ENCODE results near the gene TM6SF1.

The TM6SF1 gene

DNA sequence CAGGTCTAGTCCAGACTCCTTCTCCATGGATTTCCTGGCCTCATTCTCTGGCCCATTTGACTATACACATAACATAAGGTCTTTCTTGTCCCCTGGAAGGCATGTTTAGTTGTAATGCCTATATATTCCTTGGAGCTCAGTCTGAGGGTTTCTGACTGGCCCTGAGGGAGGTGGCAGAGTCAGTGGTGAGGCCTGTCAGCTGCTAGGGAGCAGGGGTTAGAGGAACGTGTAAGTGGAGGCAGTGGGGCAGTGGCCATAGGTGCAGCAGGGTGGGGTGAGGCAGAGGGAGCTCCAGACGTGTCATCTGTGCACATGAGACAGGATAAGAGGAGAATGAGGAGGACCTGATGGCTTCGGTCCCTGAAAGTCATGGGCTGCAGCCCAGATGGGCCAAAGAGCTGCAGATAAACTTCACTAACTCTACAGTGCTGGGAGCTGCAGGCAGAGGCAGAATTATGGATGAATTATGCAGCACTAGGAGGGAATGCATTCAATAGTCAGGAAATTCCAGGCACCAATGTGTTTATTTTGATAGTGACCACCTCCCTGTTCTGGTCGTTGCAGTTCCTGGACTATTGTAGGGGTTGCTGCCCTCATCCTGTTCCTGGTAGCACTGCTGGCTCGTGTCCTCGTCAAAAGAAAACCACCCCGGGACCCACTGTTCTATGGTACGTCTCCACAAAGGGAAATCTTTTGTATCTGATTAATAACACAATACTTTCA lies 4.9 kb downstream of the TM6SF1 start:
- Histone ChIP-seq H3K4me3 (ENCODE audit: low read length) (no peak overlapping the region), H3K36me3 (ENCODE audit: control insufficient read depth, insufficient read depth, low read length) (no peaks in the 10 kb centered on the region), H3K27me3 (ENCODE audit: control insufficient read depth, insufficient read depth, low read length) (peaks cover 8% of the 10 kb centered on the region), H3K4me1 (ENCODE audit: control insufficient read depth, insufficient read depth, low read length) (no peaks in the 10 kb centered on the region), H3K9ac (ENCODE audit: low read length) (no peak overlapping the region), H3K27ac (ENCODE audit: low read depth, low read length) (no peak overlapping the region)

DNA sequence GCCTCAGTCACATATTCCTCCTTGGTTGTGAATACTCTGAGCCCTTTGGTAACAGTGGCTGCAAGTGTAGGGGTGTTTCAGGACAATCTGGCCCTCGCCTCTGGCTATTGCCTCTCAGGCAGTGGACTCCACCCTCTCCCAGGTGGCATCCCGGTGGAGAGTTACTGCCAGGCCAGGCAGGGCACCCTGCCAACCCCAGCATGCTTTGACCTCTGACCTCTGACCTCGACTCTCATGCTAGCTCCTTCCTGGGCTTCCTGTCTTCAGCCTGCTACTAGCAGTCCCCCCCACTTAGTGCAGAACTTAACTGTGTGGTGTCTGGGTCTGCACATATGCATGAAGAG lies 5.5 kb downstream of the TM6SF1 start:
- Histone ChIP-seq H3K36me3 (ENCODE audit: control insufficient read depth, insufficient read depth, low read length) (no peaks in the 10 kb centered on the region), H3K4me1 (ENCODE audit: control insufficient read depth, insufficient read depth, low read length) (no peaks in the 10 kb centered on the region), H3K27me3 (ENCODE audit: control insufficient read depth, insufficient read depth, low read length) (peaks cover 8% of the 10 kb centered on the region), H3K27ac (ENCODE audit: low read depth, low read length) (no peak overlapping the region), H3K9ac (ENCODE audit: low read length) (no peak overlapping the region), H3K4me3 (ENCODE audit: low read length) (no peak overlapping the region)

DNA sequence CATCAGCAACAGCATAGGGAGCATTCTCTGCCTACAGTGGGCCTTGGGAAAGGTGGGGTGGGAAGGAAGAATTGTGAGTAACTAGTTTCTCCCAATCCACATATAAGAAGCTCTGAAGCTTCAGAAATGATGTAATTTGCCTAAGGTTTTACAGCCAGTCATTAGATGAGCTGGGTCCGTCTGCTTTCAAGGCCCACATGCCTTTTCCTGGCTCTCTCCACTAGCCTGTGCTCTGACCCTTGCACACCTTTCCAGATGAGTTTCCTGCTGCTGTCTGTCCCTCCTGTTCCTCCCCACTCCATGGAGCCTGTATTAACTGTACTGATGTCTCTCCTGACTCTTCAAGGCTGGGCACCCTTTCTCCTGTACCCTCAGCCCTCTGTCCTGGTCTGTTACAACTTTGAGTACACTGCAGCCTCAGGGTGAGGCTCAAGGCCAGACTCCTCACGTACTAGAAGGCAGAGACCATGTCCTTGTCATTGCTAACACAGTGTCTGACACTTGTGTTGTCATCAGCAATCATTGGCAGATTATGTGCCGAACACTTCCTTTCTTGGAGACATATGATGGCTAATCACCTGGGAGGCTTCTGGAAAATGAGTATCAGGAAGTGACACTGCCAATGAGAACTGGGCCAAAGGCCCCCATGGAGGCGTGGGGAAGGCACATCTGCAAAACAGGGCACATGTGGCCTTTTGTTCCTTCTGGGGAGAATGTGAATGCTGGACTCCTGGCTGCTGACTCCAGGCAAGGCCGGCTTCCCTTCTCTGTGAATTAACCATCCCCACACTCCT lies 6.6 kb downstream of the TM6SF1 start:
- no peak overlapping the region for H3K4me3 ChIP-seq (ENCODE audit: low read length)
- H3K36me3 ChIP-seq (ENCODE audit: control insufficient read depth, insufficient read depth, low read length): no peaks in the 10 kb centered on the region
- no peak overlapping the region for H3K27ac ChIP-seq (ENCODE audit: low read depth, low read length)

DNA sequence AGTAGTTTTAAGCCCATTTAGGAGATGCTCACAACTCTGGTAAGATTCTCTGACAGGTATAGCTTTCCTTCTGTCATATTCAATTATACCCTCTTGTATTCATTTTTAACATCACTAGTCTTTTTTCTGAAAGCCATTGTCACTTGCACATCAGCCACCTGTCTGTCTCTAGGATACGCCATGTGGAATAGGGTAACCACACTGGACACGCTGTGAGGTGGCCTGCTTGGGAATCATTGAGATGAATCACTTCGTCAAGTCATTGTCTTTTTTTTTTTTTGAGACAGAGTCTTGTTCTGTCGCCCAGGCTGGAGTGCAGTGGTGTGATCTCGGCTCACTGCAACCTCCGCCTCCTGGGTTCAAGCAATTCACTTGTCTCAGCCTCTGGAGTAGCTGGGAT lies 7.4 kb downstream of the TM6SF1 start:
- Histone ChIP-seq H3K36me3 (ENCODE audit: control insufficient read depth, insufficient read depth, low read length) (no peaks in the 10 kb centered on the region), H3K4me1 (ENCODE audit: control insufficient read depth, insufficient read depth, low read length) (no peaks in the 10 kb centered on the region), H3K9ac (ENCODE audit: low read length) (no peak overlapping the region), H3K27me3 (ENCODE audit: control insufficient read depth, insufficient read depth, low read length) (no peaks in the 10 kb centered on the region), H3K4me3 (ENCODE audit: low read length) (no peak overlapping the region), H3K27ac (ENCODE audit: low read depth, low read length) (no peak overlapping the region)

More for the DNA sequence above, 6.6 kb downstream of the TM6SF1 start:
- Histone ChIP-seq H3K4me1 (ENCODE audit: control insufficient read depth, insufficient read depth, low read length) (no peaks in the 10 kb centered on the region), H3K27me3 (ENCODE audit: control insufficient read depth, insufficient read depth, low read length) (peaks cover 2% of the 10 kb centered on the region), H3K9ac (ENCODE audit: low read length) (no peak overlapping the region)

DNA sequence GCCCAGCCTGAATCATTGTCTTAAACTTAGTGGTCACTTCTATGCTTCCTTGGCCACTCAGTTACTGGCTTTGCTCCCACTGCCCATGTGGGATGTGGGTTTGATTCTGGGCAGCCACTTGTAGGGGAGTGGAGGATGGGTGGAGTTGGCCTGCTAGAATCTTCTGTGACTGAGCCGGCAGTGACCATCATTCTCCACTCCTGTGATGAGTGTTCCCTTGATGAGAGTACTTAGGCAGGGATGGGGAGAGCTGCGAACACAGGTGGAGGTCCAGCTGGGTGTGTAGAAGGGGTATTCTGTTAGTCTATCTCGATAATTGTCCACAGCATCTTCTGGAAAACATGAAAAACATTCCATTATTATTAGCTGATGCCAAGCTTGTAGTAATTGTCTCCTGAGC lies 8.0 kb downstream of the TM6SF1 start:
- Histone ChIP-seq H3K27ac (ENCODE audit: low read depth, low read length) (no peak overlapping the region), H3K27me3 (ENCODE audit: control insufficient read depth, insufficient read depth, low read length) (no peaks in the 10 kb centered on the region), H3K4me3 (ENCODE audit: low read length) (no peak overlapping the region), H3K36me3 (ENCODE audit: control insufficient read depth, insufficient read depth, low read length) (no peaks in the 10 kb centered on the region), H3K4me1 (ENCODE audit: control insufficient read depth, insufficient read depth, low read length) (no peaks in the 10 kb centered on the region), H3K9ac (ENCODE audit: low read length) (no peak overlapping the region)

DNA sequence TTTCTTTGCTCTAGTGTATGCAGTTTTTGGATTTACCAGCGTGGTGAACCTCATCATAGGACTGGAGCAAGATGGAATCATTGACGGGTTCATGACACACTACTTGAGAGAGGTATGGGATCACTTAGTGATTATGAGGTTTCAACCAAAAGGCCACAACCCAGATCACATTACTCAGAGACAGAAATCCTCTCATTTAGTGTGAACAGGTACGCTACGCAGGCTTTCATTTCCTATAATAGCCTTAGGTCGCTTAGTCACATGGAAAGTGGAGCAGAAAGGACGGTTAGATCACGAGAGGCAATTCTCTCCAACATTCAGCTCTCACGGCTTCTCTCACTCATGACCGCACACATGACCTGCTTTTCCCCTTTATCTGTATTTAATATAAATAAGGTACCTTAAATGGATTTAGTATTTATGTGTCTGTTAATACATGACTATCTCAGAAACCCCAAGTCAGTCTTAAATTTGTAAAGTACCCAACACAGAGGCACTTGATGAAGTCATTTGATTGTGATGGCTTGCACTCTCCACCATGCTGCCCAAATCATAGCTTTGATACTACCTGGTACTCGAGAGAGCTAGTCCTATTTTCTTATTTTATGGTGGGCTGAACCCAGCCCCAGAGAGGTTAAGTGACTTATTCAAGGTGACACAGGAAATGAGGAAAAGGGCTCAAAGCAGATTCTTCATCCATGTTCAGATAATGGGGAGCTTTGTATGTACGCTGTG lies 8.6 kb downstream of the TM6SF1 start:
- H3K4me1 ChIP-seq (ENCODE audit: control insufficient read depth, insufficient read depth, low read length): no peaks in the 10 kb centered on the region
- no peak overlapping the region for H3K4me3 ChIP-seq (ENCODE audit: low read length)
- H3K27me3 ChIP-seq (ENCODE audit: control insufficient read depth, insufficient read depth, low read length): no peaks in the 10 kb centered on the region
- no peak overlapping the region for H3K27ac ChIP-seq (ENCODE audit: low read depth, low read length)
- H3K9ac ChIP-seq (ENCODE audit: low read length): no peak overlapping the region
- H3K36me3 ChIP-seq (ENCODE audit: control insufficient read depth, insufficient read depth, low read length): no peaks in the 10 kb centered on the region

DNA sequence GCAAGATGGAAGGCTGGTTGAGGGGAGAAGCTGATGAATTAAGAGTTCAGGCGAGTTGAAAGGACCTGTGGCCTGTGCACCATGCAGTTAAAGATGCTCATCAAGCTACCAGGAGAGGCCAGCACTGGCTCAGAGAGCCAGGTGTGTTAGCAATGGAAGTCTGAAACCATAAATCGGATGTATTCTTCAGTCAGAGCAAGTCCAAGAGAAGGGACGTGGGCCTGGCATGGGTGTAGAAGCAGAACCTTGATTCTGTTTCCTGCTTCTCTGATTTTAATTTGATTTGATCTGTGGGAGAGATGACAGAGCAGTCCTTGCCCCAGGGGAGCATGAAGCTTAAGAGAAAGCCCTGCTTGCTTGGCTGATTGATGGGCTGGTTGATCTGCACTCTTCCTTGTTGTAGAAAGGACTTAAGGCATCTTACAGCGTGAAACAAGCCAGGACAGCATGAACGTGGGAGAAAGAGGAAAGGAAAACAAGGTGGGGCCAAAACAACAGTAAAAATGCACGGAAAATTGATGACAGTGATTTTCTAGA lies 10.9 kb downstream of the TM6SF1 start:
- Histone ChIP-seq H3K36me3 (ENCODE audit: control insufficient read depth, insufficient read depth, low read length) (no peaks in the 10 kb centered on the region), H3K27me3 (ENCODE audit: control insufficient read depth, insufficient read depth, low read length) (no peaks in the 10 kb centered on the region), H3K9ac (ENCODE audit: low read length) (no peak overlapping the region), H3K27ac (ENCODE audit: low read depth, low read length) (no peak overlapping the region), H3K4me3 (ENCODE audit: low read length) (no peak overlapping the region), H3K4me1 (ENCODE audit: control insufficient read depth, insufficient read depth, low read length) (no peaks in the 10 kb centered on the region)

DNA sequence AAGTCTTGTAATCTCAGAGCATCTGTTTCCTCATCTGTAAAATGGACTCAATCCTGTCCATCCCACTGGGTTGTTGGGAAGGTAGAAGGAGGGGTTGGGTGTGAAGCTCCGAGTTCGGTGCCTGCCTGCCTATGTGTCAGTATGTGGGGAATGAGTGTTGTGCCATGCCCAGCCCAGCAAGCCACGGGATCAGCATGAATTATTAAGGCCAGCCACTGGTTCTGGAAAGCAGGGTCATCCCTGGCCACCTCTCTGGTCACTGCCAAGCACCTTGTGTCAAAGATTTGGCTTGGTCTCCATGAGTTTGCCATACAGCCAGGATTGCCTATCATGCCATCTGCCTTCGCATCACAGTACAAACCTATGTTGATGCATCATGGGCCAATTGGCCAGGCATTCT lies 11.5 kb downstream of the TM6SF1 start:
- Histone ChIP-seq H3K4me3 (ENCODE audit: low read length) (no peak overlapping the region), H3K9ac (ENCODE audit: low read length) (no peak overlapping the region), H3K4me1 (ENCODE audit: control insufficient read depth, insufficient read depth, low read length) (no peaks in the 10 kb centered on the region), H3K27ac (ENCODE audit: low read depth, low read length) (no peak overlapping the region), H3K27me3 (ENCODE audit: control insufficient read depth, insufficient read depth, low read length) (no peaks in the 10 kb centered on the region), H3K36me3 (ENCODE audit: control insufficient read depth, insufficient read depth, low read length) (no peaks in the 10 kb centered on the region)

DNA sequence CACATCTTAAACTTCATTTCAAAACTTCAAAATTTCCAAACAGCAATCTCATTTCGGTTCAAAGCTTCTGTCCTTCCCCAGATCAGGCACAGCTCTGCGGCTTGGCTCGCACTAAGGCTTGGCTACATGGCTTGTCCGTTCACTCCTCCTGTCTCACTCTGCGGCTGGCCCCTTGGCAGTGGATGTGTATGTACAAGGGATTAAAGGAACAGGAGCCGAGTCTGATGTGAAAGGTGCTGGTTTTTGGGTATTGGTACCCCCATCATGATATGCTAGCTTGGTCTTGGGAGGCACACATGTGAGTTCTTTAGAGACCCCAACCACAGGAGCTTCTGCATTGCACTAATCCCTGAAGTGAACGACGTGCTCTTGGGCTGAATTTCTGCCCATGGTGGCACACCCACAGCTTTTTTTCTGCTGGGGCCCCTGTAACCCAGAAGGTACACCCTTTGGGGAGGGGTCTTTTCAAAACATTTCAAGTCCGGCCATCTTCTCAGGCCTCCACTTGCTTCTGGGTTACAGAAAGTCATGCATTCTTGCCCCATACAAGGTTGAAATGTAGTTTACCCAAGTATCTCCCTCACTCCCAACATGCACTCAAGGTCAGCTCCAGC lies 12.6 kb downstream of the TM6SF1 start:
- no peaks in the 10 kb centered on the region for H3K27me3 ChIP-seq (ENCODE audit: control insufficient read depth, insufficient read depth, low read length)
- no peaks in the 10 kb centered on the region for H3K4me1 ChIP-seq (ENCODE audit: control insufficient read depth, insufficient read depth, low read length)
- no peak overlapping the region for H3K9ac ChIP-seq (ENCODE audit: low read length)
- no peak overlapping the region for H3K27ac ChIP-seq (ENCODE audit: low read depth, low read length)
- no peaks in the 10 kb centered on the region for H3K36me3 ChIP-seq (ENCODE audit: control insufficient read depth, insufficient read depth, low read length)
- no peak overlapping the region for H3K4me3 ChIP-seq (ENCODE audit: low read length)

DNA sequence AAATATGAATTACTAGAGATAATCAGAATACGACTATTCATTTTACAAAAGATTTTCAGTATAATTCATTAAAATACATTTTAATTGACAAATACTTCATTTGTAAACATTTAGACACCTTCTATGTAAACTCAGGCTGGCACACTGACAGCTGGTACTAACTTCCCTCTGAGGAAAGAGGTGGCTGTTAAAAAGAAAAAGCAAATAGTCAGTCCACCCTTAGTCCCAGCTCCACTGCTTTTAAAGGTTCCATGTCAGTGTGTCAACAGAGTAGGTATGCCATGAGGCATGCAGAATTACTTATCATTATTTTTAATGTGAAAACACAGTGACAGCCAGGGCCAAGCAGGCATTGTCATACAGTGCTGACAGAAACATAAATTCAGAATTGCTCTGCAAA lies 16.1 kb downstream of the TM6SF1 start:
- H3K27ac ChIP-seq (ENCODE audit: low read depth, low read length): no peak overlapping the region
- no peaks in the 10 kb centered on the region for H3K36me3 ChIP-seq (ENCODE audit: control insufficient read depth, insufficient read depth, low read length)
- H3K27me3 ChIP-seq (ENCODE audit: control insufficient read depth, insufficient read depth, low read length): no peaks in the 10 kb centered on the region
- no peak overlapping the region for H3K9ac ChIP-seq (ENCODE audit: low read length)
- H3K4me3 ChIP-seq (ENCODE audit: low read length): no peak overlapping the region
- H3K4me1 ChIP-seq (ENCODE audit: control insufficient read depth, insufficient read depth, low read length): no peaks in the 10 kb centered on the region

DNA sequence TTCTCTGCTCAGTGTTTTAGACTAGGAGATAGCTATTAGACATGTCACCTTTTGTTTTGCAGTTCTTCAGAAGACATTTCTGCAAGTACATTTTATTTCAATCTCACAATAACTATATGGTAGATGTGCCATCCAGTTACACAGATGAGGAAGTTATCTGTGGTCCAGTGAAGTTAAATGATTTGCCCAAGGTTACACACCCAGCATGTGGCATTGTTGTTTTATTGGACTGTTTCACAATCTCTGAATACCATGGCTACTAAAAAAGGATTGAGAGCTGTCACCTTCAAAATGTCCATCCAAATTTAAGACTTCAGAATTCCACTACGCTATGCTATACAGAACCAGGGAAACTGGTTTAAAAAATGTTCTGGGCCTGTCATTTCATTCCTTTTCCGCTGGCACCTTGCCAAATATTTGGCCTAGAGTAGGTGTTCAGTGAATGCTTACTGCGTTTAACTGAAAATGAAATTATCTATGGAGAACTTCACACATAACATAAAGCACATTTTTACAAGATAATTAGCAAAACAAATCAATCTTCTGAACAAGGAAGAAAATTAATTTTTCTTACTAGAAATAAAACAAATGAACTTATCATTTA lies 20.2 kb downstream of the TM6SF1 start:
- H3K4me1 ChIP-seq (ENCODE audit: control insufficient read depth, insufficient read depth, low read length): no peaks in the 10 kb centered on the region
- H3K9ac ChIP-seq (ENCODE audit: low read length): no peak overlapping the region

DNA sequence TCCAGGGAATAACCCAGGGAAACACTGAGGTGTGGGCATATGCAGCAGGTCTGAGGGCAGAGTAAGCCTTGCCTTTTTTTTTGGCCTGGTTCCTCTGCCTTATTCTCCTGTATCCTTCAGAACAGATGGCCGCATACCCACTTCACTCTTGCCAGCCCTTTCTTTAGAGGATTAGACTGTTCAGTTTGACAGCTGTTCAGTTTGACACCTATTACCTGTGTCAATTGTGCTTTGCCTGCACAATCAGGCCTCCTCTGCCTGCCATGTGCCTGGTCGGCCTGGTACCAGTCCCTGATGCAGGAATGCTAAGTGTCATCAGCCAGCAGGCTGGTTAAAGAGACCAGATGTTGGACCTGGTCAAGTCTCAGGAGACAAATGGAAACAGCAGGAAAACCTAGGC lies 22.3 kb downstream of the TM6SF1 start:
- Histone ChIP-seq H3K27me3 (ENCODE audit: control insufficient read depth, insufficient read depth, low read length) (no peaks in the 10 kb centered on the region), H3K9ac (ENCODE audit: low read length) (no peak overlapping the region), H3K4me3 (ENCODE audit: low read length) (no peak overlapping the region), H3K27ac (ENCODE audit: low read depth, low read length) (no peak overlapping the region), H3K36me3 (ENCODE audit: control insufficient read depth, insufficient read depth, low read length) (no peaks in the 10 kb centered on the region), H3K4me1 (ENCODE audit: control insufficient read depth, insufficient read depth, low read length) (no peaks in the 10 kb centered on the region)

More for the DNA sequence above, 20.2 kb downstream of the TM6SF1 start:
- no peak overlapping the region for H3K27ac ChIP-seq (ENCODE audit: low read depth, low read length)
- no peak overlapping the region for H3K4me3 ChIP-seq (ENCODE audit: low read length)
- no peaks in the 10 kb centered on the region for H3K27me3 ChIP-seq (ENCODE audit: control insufficient read depth, insufficient read depth, low read length)
- no peaks in the 10 kb centered on the region for H3K36me3 ChIP-seq (ENCODE audit: control insufficient read depth, insufficient read depth, low read length)
